Trophoblast cell (in vitro differentiated cells and primary cell): Measurements from ENCODE around the gene DENND4A.

Experiments
- DNase-seq, 2 donors: peaks; one replicate each; pipeline ENCODE4 v3.0.0-alpha.2; 2016
- H2AFZ ChIP-seq: 2 replicates; pipeline ENCODE4 v1.6.1; 2013; ENCODE audit warnings: low read length, moderate library complexity, mild to moderate bottlenecking; ENCODE audit not compliant: insufficient read depth, poor library complexity
- H2AK5ac ChIP-seq: 2 replicates; pipeline ENCODE4 v1.6.1; 2013; ENCODE audit warnings: mild to moderate bottlenecking, low read length
- H2BK120ac ChIP-seq: 2 replicates; pipeline ENCODE4 v1.6.1; 2013; ENCODE audit warnings: low read length, mild to moderate bottlenecking, moderate library complexity; ENCODE audit not compliant: insufficient read depth, poor library complexity
- H2BK12ac ChIP-seq: 2 replicates; pipeline ENCODE4 v1.6.1; 2013; ENCODE audit warnings: mild to moderate bottlenecking, low read length, moderate library complexity
- H2BK5ac ChIP-seq: 2 replicates; pipeline ENCODE4 v1.6.1; 2013; ENCODE audit warnings: low read length, low read depth, moderate library complexity, mild to moderate bottlenecking; ENCODE audit not compliant: poor library complexity
- H3K14ac ChIP-seq: 2 replicates; pipeline ENCODE4 v1.6.1; 2013; ENCODE audit warnings: mild to moderate bottlenecking, low read length
- H3K18ac ChIP-seq: 2 replicates; pipeline ENCODE4 v1.6.1; 2013; ENCODE audit warnings: mild to moderate bottlenecking, low read length
- H3K23ac ChIP-seq: 2 replicates; pipeline ENCODE4 v1.6.1; 2013; ENCODE audit warnings: low read length
- H3K27ac ChIP-seq: 2 replicates; pipeline ENCODE4 v1.5.1; 2013; ENCODE audit warnings: low read depth, mild to moderate bottlenecking, inconsistent platforms, low read length, moderate library complexity
- H3K27me3 ChIP-seq: 2 replicates; pipeline ENCODE4 v1.6.1; 2013; ENCODE audit warnings: inconsistent platforms, mild to moderate bottlenecking, low read length, moderate library complexity; ENCODE audit not compliant: insufficient read depth
- H3K36me3 ChIP-seq, 2 experiments: 1 replicate in 1 of 2; 2 replicates in 1 of 2; pipeline ENCODE4 v1.6.1; 2013; ENCODE audit warnings: low read length in 2 of 2, mild to moderate bottlenecking in 2 of 2, moderate library complexity in 1 of 2; ENCODE audit not compliant: insufficient read depth in 2 of 2, control insufficient read depth in 1 of 2
- H3K4ac ChIP-seq: 2 replicates; pipeline ENCODE4 v1.6.1; 2013; ENCODE audit warnings: low read depth, mild to moderate bottlenecking, low read length, moderate library complexity
- H3K4me1 ChIP-seq, 2 experiments: 1 replicate in 1 of 2; 2 replicates in 1 of 2; pipeline ENCODE4 v1.6.1; 2013; ENCODE audit warnings: low read length in 2 of 2, mild to moderate bottlenecking in 2 of 2, moderate library complexity in 1 of 2; ENCODE audit not compliant: insufficient read depth in 2 of 2, control insufficient read depth in 1 of 2
- H3K4me2 ChIP-seq: 2 replicates; pipeline ENCODE4 v1.6.1; 2013; ENCODE audit warnings: inconsistent platforms, mild to moderate bottlenecking, low read length, moderate library complexity
- H3K4me3 ChIP-seq: 2 replicates; pipeline ENCODE4 v1.5.1; 2013; ENCODE audit warnings: mild to moderate bottlenecking, low read depth, low read length, inconsistent platforms
- H3K79me1 ChIP-seq: one replicate; pipeline ENCODE4 v1.6.1; 2013; ENCODE audit warnings: low read length
- H3K79me2 ChIP-seq: 2 replicates; pipeline ENCODE4 v1.6.1; 2013; ENCODE audit warnings: low read length, mild to moderate bottlenecking; ENCODE audit not compliant: control insufficient read depth, insufficient read depth, poor library complexity
- H3K9ac ChIP-seq: 2 replicates; pipeline ENCODE4 v1.6.1; 2013; ENCODE audit warnings: mild to moderate bottlenecking, low read length
- H3K9me3 ChIP-seq: 2 replicates; pipeline ENCODE4 v1.6.1; 2013; ENCODE audit warnings: low read depth, mild to moderate bottlenecking, control low read depth, inconsistent platforms, low read length; ENCODE audit not compliant: insufficient read depth
- H4K12ac ChIP-seq: 2 replicates; pipeline ENCODE4 v1.6.1; 2013; ENCODE audit warnings: low read depth, mild to moderate bottlenecking, low read length, moderate library complexity
- H4K8ac ChIP-seq: 2 replicates; pipeline ENCODE4 v1.6.1; 2013; ENCODE audit warnings: low read depth, mild to moderate bottlenecking, low read length, moderate library complexity
- H4K91ac ChIP-seq: one replicate; pipeline ENCODE4 v1.6.1; 2013; ENCODE audit warnings: low read depth, mild to moderate bottlenecking, low read length, moderate library complexity
- WGBS: extraction: QIAGEN DNeasy Blood & Tissue Kit; methylation state at CpG from one replicate; pipeline ENCODE4 v1.1.7; 2013; ENCODE audit warnings: missing lambda C conversion rate; ENCODE audit not compliant: insufficient read length, insufficient coverage; ENCODE audit errors: extremely low coverage; 5-methylcytosine and 5-hydroxymethylcytosine counted together

DENND4A gene

DNA sequence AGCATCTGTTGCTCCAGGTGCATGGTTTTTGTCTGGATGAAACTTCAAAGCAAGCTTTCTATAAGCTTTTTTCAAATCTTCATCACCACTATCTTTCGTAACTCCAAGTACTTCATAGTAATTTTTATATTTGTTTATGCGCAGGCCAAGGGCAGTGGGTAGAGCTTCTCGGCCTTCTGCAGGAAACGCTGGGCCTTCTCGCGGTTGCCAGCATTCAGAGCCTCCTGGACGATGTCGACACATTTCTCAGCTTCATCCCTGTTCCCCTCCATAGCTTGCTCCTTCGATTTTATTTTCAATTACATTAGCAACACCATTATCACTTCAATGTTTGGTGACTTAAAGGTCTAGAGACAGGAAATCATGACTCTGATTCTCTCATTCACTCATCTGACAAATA lies 20.2 kb downstream of the DENND4A start:
- Histone ChIP-seq H3K14ac (no peak overlapping the region), H3K18ac (no peak overlapping the region), H3K23ac (no peak overlapping the region), H3K4me3 (no peak overlapping the region), H3K4me2 (no peak overlapping the region), H4K12ac (no peak overlapping the region), H3K27me3 (no peaks in the 10 kb centered on the region), H4K91ac (no peak overlapping the region), H3K79me1 (no peaks in the 10 kb centered on the region), H3K36me3 (no peaks in the 10 kb centered on the region), H2BK12ac (no peak overlapping the region), H2BK5ac (no peak overlapping the region), H3K27ac (no peak overlapping the region), H2BK120ac (no peak overlapping the region), H2AK5ac (no peak overlapping the region), H3K9me3 (no peaks in the 10 kb centered on the region), H3K4me1 (no peaks in the 10 kb centered on the region), H3K79me2 (no peaks in the 10 kb centered on the region), H3K9ac (no peak overlapping the region), H3K4ac (no peak overlapping the region), H2AFZ (no peak overlapping the region), H4K8ac (no peak overlapping the region)
- no peak for DNase-seq
- WGBS = 100% methylated on average over 1 of the region's 9 CpGs

DNA sequence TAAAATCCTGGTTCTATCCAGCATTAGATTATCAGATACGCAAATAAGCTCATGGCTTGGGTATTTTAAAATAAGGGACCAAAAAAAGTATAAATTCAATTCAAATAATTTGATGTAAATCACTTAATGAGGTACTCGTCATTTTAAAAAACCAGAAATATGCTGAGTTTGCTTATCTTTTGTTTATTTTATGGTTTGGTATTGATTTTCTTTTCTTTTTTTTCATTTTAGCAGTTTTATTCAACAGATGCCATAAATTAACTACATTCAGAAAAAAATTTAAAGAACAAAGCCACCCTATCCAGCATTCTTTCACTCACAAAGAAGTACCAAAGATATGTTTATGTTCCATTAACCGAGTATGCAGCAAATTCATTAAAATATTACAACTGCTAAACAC lies 22.6 kb downstream of the DENND4A start:
- Histone ChIP-seq H3K18ac (no peak overlapping the region), H3K23ac (no peak overlapping the region), H3K4me2 (no peak overlapping the region), H3K79me1 (no peaks in the 10 kb centered on the region), H2AFZ (no peak overlapping the region), H2BK12ac (no peak overlapping the region), H3K14ac (no peak overlapping the region), H3K4me1 (no peaks in the 10 kb centered on the region), H2BK120ac (no peak overlapping the region), H3K4me3 (no peak overlapping the region), H3K9ac (no peak overlapping the region), H4K8ac (no peak overlapping the region), H2AK5ac (no peak overlapping the region), H3K36me3 (no peaks in the 10 kb centered on the region), H2BK5ac (no peak overlapping the region), H3K4ac (no peak overlapping the region), H4K91ac (no peak overlapping the region), H4K12ac (no peak overlapping the region), H3K9me3 (no peaks in the 10 kb centered on the region), H3K79me2 (no peaks in the 10 kb centered on the region), H3K27me3 (no peaks in the 10 kb centered on the region), H3K27ac (no peak overlapping the region)
- no peak for DNase-seq
- no CpG with 5 or more reads among the region's 3 CpGs for WGBS

DNA sequence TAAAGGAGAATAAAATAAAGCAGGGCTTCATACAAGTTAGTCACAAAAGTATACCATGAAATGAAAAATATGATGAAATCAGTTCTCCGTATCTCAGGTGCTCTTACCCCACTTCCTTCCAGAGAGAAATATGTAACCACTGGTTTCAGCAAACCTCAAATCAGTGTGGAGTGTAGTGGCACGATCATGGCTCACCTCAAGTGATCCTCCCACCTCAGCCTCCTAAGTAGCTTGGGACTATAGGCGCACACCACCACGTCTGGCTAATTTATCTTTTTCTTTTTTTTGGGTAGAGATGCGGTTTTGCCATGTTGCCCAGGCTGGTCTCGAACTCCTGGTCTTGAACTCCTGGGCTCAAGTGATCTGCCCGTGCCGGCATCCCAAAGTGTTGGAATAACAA lies 24.2 kb downstream of the DENND4A start:
- Histone ChIP-seq H3K9me3 (no peaks in the 10 kb centered on the region), H4K91ac (no peak overlapping the region), H3K27me3 (no peaks in the 10 kb centered on the region), H3K4ac (no peak overlapping the region), H3K36me3 (no peaks in the 10 kb centered on the region), H3K14ac (no peak overlapping the region), H2BK5ac (no peak overlapping the region), H3K4me1 (no peaks in the 10 kb centered on the region), H2BK12ac (no peak overlapping the region), H3K4me3 (no peak overlapping the region), H3K23ac (no peak overlapping the region), H4K12ac (no peak overlapping the region), H3K18ac (no peak overlapping the region), H2AFZ (no peak overlapping the region), H3K4me2 (no peak overlapping the region), H3K79me2 (no peaks in the 10 kb centered on the region), H4K8ac (no peak overlapping the region), H2AK5ac (no peak overlapping the region), H3K79me1 (no peaks in the 10 kb centered on the region), H2BK120ac (no peak overlapping the region), H3K9ac (no peak overlapping the region), H3K27ac (no peak overlapping the region)
- no CpG with 5 or more reads among the region's 8 CpGs for WGBS
- no peak for DNase-seq

DNA sequence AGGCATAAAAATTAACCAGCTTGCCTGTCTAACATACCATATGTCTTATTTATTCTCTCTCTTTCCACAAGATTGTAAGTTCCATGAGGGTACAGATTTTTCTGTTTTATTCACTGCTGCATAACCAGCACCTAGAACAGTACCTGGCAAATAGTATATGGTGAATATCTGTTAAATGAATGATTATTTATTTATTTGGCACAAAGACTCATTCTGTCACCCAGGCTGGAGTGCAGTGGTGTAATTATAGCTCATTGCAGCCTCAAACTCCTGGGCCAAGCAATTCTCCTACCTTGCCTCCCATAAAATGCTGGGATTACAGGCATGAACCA lies 24.9 kb downstream of the DENND4A start:
- Histone ChIP-seq H3K4me1 (no peaks in the 10 kb centered on the region), H3K79me2 (no peaks in the 10 kb centered on the region), H2BK5ac (no peak overlapping the region), H3K14ac (no peak overlapping the region), H2BK120ac (no peak overlapping the region), H4K91ac (no peak overlapping the region), H3K27ac (no peak overlapping the region), H4K8ac (no peak overlapping the region), H4K12ac (no peak overlapping the region), H3K27me3 (no peaks in the 10 kb centered on the region), H3K79me1 (no peaks in the 10 kb centered on the region), H2AK5ac (no peak overlapping the region), H3K18ac (no peak overlapping the region), H3K4me2 (no peak overlapping the region), H2BK12ac (no peak overlapping the region), H3K9ac (no peak overlapping the region), H3K23ac (no peak overlapping the region), H3K4me3 (no peak overlapping the region), H3K36me3 (no peaks in the 10 kb centered on the region), H3K9me3 (no peaks in the 10 kb centered on the region), H2AFZ (no peak overlapping the region), H3K4ac (no peak overlapping the region)
- no peak for DNase-seq
